Measurements from ENCODE around the gene ABI1.

ABI1 gene

GRCh38 chr10:26855186-26855585, 5.6 kb downstream of the ABI1 start:
- no peak for DNase-seq (ENCODE audit: low read depth, low spot score)

GRCh38 chr10:26854524-26854923, 6.2 kb downstream of the ABI1 start:
- DNase-seq (ENCODE audit: low read depth, low spot score), result no peak

- no peak for DNase-seq (ENCODE audit: low read depth, low spot score)
These were observed 16.3 kb downstream of the ABI1 start for GRCh38 chr10:26844396-26844975.

- no peak for DNase-seq (ENCODE audit: low read depth, low spot score)
These were observed 17.0 kb downstream of the ABI1 start for GRCh38 chr10:26843736-26844135.

- DNase-seq (ENCODE audit: low read depth, low spot score), result no peak
These were observed 18.9 kb downstream of the ABI1 start for GRCh38 chr10:26841733-26842317.

GRCh38 chr10:26840938-26841732, 19.6 kb downstream of the ABI1 start:
- no peak for DNase-seq (ENCODE audit: low read depth, low spot score)

- DNase-seq (ENCODE audit: low read depth, low spot score), result no peak
These were observed 20.7 kb downstream of the ABI1 start for GRCh38 chr10:26839966-26840627.

GRCh38 chr10:26837139-26837538, 23.6 kb downstream of the ABI1 start:
- DNase-seq (ENCODE audit: low read depth, low spot score), result no peak

- no peak for DNase-seq (ENCODE audit: low read depth, low spot score)
These were observed 25.7 kb downstream of the ABI1 start for GRCh38 chr10:26835025-26835424.

GRCh38 chr10:26832960-26833359, 27.8 kb downstream of the ABI1 start:
- no peak for DNase-seq (ENCODE audit: low read depth, low spot score)

GRCh38 chr10:26831936-26832335, 28.8 kb downstream of the ABI1 start:
- no peak for DNase-seq (ENCODE audit: low read depth, low spot score)

- no peak for DNase-seq (ENCODE audit: low read depth, low spot score)
These were observed 30.8 kb downstream of the ABI1 start for GRCh38 chr10:26829810-26830515.

- no peak for DNase-seq (ENCODE audit: low read depth, low spot score)
These were observed 36.6 kb downstream of the ABI1 start for GRCh38 chr10:26824015-26824690.

- DNase-seq (ENCODE audit: low read depth, low spot score), result no peak
These were observed 38.8 kb downstream of the ABI1 start for GRCh38 chr10:26821699-26822570.

- DNase-seq (ENCODE audit: low read depth, low spot score), result no peak
These were observed 45.3 kb downstream of the ABI1 start for GRCh38 chr10:26815500-26815899.

- no peak for DNase-seq (ENCODE audit: low read depth, low spot score)
These were observed 50.2 kb downstream of the ABI1 start for GRCh38 chr10:26810435-26811026.

GRCh38 chr10:26809973-26810372, 50.8 kb downstream of the ABI1 start:
- DNase-seq (ENCODE audit: low read depth, low spot score), result no peak

GRCh38 chr10:26807532-26807931, 53.2 kb downstream of the ABI1 start:
- no peak for DNase-seq (ENCODE audit: low read depth, low spot score)

GRCh38 chr10:26806557-26806956, 54.2 kb downstream of the ABI1 start:
- no peak for DNase-seq (ENCODE audit: low read depth, low spot score)
